AG04449 (cell line): ENCODE data around the gene WDR76.
A peak's percentile ranks its signal among the peaks of the same experiment; 100 is the strongest.

Experiments used
- CTCF ChIA-PET: fragments of 350-600 bp; formaldehyde crosslinking; extraction: SDS; loops from one replicate; lab custom pipeline; 2021; ENCODE audit warnings: antibody characterized with exemption; lab: Yijun Ruan, JAX
- POLR2A ChIA-PET: fragments of 400-600, 350-600 bp; formaldehyde crosslinking; extraction: SDS; loops from one replicate; lab custom pipeline; 2020; ENCODE audit warnings: antibody characterized with exemption, inconsistent platforms; lab: Yijun Ruan, JAX
- DNase-seq: peaks from one replicate; pipeline ENCODE4 v3.0.0-alpha.2; 2010; ENCODE audit warnings: low read depth, low spot score
- H3K4me3 ChIP-seq: 2 replicates; pipeline ENCODE4 v1.5.1; 2011; ENCODE audit warnings: low read depth, mild to moderate bottlenecking, control low read depth, low read length
- TF ChIP-seq, protein P1 (sequence below): IDR thresholded peaks from one replicate; pipeline ENCODE4 v1.5.1; 2011; ENCODE audit warnings: mild to moderate bottlenecking, moderate library complexity, low read length, control low read depth, inconsistent platforms; ENCODE audit not compliant: insufficient read depth; ENCODE audit errors: missing control alignments

The WDR76 gene

DNA sequence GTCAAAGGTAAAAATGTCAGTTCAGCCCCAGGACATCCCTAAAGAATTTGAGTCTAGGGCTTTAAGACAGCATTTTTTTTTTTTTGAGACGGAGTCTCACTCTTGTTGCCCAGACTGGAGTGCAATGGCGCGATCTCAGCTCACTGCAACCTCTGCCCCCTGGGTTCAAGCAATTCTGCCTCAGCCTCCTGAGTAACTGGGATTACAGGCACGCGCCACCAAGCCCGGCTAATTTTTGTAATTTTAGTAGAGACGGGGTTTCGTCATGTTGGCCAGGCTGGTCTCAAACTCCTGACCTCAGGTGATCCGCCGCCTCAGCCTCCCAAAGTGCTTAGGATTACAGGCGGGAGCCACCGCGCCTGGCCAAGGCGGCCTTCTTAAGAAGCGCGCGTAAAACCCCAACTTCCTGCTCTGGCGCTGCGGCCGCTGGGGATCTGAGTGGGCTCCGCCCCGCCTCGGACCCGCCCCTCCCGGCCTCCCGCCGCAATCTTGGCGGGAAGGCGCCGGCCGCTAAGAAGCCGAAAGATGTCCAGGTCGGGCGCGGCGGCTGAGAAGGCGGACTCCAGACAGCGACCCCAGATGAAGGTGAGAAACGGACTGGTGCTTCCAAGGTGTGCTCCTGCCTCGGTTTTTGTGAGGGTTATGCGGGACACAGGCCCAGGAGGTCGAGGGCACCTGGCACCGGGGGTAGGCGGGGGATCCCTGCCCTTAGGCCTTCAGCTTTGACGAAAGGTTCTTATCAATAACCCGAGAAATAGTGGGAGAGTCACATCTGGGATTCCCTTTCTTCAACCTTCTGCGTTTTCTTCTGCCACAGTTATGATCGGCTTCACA, at the start of gene WDR76:
Gene WDR76 (plus strand): TSS at position 495 of the 834 bp plus-strand sequence. CDS start 31 bp downstream, at position 526.
- ChIA-PET CTCF (interaction anchor here (0.9 kb wide), 1 partner anchor 10 kb away, joined by 3 read pairs; no protein-coding TSS in a partner anchor), POLR2A (no interaction called here)
- H3K4me3 ChIP-seq: peak within 1 kb of the TSS; percentile 68
- TF ChIP-seq, protein P1, sequence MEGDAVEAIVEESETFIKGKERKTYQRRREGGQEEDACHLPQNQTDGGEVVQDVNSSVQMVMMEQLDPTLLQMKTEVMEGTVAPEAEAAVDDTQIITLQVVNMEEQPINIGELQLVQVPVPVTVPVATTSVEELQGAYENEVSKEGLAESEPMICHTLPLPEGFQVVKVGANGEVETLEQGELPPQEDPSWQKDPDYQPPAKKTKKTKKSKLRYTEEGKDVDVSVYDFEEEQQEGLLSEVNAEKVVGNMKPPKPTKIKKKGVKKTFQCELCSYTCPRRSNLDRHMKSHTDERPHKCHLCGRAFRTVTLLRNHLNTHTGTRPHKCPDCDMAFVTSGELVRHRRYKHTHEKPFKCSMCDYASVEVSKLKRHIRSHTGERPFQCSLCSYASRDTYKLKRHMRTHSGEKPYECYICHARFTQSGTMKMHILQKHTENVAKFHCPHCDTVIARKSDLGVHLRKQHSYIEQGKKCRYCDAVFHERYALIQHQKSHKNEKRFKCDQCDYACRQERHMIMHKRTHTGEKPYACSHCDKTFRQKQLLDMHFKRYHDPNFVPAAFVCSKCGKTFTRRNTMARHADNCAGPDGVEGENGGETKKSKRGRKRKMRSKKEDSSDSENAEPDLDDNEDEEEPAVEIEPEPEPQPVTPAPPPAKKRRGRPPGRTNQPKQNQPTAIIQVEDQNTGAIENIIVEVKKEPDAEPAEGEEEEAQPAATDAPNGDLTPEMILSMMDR: no peak
- no peak for DNase-seq

DNA sequence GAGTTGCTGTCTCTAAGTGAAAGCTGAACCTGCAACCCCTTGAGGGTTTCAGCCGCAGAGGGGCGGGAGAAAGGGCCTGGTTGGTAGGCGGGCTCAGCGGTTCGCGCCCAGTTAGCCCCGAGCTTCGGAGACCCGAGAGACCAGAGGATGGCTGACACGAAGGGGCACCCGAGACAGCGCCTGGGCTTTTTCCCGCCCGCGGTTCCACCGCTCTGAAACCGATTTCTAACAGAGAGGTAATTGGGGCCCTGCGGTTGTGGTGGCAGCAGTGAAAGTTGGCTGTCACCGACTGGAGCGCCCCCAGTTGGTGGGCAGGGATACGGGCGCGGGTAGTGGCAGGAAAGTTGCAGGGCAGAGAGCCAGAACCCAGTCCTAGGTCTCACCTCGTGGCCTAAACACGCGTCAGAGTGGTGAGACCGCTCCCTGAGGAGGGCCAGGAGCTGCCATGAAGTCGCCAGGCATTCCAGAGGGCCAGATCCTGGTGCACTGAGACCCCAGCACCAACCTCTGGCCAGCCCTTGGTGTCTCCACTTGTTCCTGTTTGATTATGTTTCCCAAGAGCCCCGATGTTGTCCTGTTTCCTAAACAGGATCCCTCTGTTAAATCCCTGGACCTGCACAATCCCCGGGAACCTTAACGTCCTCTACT, 49.4 kb upstream of the WDR76 start:
- H3K4me3 ChIP-seq: peak overlapping the region; percentile 73
- DNase-seq: no peak
- TF ChIP-seq, protein P1: peak; percentile 83
- CTCF ChIA-PET: interaction anchor here (0.7 to 4.4 kb wide), 10 partner anchors 9 to 492 kb away, joined by 3 to 34 read pairs (median 6); partner anchors contain the start of gene SERF2
- POLR2A ChIA-PET: interaction anchor here (0.8 to 1.5 kb wide), 5 partner anchors 11 to 23 kb away, joined by 3 to 8 read pairs (median 5); partner anchors contain the start of genes HYPK and SERINC4

DNA sequence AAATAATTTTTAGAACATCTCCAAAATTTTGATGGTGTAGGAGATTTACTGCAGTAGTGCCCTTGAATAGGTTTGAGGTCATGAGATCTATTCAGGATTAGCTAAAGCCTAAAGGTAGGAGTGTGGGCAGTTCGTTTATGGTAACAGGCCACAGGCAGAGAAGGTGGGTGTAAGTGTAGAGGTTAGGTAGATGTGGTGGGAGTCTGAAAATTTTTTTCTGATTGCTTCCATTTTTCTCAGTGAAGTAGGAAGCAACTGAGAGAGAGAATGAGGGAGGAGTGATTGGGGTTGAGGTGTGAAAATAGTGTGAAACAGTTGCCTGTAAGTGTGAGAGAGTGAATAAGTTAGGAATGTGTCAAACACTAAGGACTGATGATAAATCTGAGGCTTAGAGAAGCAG, 47.8 kb upstream of the WDR76 start:
- CTCF ChIA-PET: interaction anchor here (0.9 to 4.4 kb wide), 3 partner anchors 9 to 15 kb away, joined by 4 to 34 read pairs (median 20); no protein-coding TSS in a partner anchor
- POLR2A ChIA-PET: no interaction called here
- H3K4me3 ChIP-seq: no peak overlapping the region
- TF ChIP-seq, protein P1: no peak
- no peak for DNase-seq

DNA sequence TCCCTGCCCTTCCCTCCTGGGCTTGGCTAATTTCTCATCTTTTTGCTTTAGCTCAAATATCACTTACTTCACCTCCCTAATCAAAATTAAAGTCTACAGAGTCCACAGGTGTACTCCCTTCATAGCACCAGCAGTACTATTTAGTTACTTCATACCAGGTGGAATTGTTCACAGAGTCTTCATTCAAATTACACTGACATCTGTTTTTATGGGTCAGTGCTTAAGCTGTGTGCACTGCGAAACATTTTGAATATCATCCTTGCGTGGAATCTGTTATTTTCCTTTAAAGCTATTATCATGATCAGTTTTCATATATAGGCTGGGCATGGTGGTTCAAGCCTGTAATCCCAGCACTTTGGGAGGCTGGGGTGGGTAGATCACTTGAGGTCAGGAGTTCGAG, 37.4 kb upstream of the WDR76 start:
- no peak overlapping the region for H3K4me3 ChIP-seq
- DNase-seq: no peak
- CTCF ChIA-PET: interaction anchor here (1.3 to 4.5 kb wide), 4 partner anchors 8 to 25 kb away, joined by 3 to 34 read pairs (median 6); partner anchors contain the start of gene ELL3
- POLR2A ChIA-PET: interaction anchor here (1.2 to 2.3 kb wide), 2 partner anchors 11 to 13 kb away, joined by 4 to 8 read pairs; partner anchors contain the start of genes ELL3, HYPK and SERINC4
- TF ChIP-seq, protein P1: no peak

DNA sequence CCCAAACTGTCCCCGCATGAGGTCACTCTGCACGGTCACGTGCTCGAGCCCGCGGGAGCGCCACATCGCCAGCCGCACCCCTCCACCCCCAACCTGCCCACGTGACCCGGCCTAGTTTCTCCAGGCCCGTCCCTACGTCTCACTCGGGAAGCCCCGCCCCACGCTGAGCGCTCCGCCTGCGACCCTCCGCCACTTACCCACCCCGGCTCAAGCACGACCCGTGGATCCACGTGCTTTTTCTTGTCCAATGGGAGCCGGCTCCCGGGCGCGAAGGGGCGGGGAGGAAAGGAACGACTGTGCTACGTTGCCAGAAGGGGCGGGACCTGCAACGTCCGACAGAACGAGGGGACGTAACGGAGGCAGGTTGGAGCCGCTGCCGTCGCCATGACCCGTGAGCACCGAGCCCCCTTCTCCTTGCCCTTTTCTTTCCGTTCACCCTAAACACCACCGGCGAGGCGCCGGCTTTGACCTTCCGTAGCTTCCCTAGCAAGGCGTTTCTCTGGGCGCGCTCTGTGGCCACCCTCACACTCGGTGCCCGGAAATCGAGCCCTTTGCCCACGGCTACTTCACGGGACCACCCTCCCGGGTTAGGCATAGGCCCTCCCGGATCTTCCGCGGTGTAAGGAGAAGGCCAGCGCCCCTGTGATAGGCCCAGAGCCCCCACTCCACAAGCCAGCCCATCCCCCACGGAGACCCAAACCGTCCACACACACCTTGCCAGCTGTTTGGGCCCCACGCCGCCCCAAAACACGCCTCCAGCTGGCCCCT, 34.6 kb upstream of the WDR76 start, which contains the start of gene SERF2:
Gene SERF2 (plus strand): TSS at position 328 of the 768 bp plus-strand sequence. CDS start 57 bp downstream, at position 385.
- H3K4me3 ChIP-seq: peak within 1 kb of the TSS; percentile 100
- DNase-seq: peak; percentile 96
- ChIA-PET CTCF (interaction anchor here (1.2 to 4.1 kb wide), 4 partner anchors 11 to 21 kb away, joined by 3 to 20 read pairs (median 12); partner anchors contain the start of gene ELL3), POLR2A (interaction anchor here (0.6 to 1.1 kb wide), 3 partner anchors 8 to 1690 kb away, joined by 3 to 5 read pairs (median 4); partner anchors contain the start of genes HYPK and MFAP1)
- TF ChIP-seq, protein P1: no peak
